ENCODE data around the gene RASAL2. TPM values are rescaled to one million over a fixed set of nuclear protein-coding genes. Genes with fewer than 3 reads are reported as not detected.

Gene RASAL2
- total and polyA plus RNA-seq, 2 donors (not counting 1 experiment from before 2014, with no cell fraction given) = 11.9 to 21.8 TPM

GRCh38 chr1:178529364-178530036 is 435.6 kb downstream of the RASAL2 start:
- DNase-seq (ENCODE audit: low read depth in 2 of 2) = no peak
- Histone ChIP-seq H3K4me2 (ENCODE audit: extremely low read depth, insufficient read depth, low read length) (no peak overlapping the region), H3K9me3 (ENCODE audit: control insufficient read depth, insufficient read depth, low read depth, low read length) (no peaks in the 10 kb centered on the region), H3K27ac (ENCODE audit: insufficient read depth, low read length) (no peak overlapping the region), H4K20me1 (ENCODE audit: control insufficient read depth, extremely low read depth, insufficient read depth, low read length) (no peaks in the 10 kb centered on the region), H3K4me1 (ENCODE audit: control insufficient read depth, extremely low read depth, insufficient read depth, low read length) (peaks cover 18% of the 10 kb centered on the region), H3K27me3 (ENCODE audit: control insufficient read depth, insufficient read depth, low read length) (no peaks in the 10 kb centered on the region), H3K9ac (ENCODE audit: insufficient read depth, low read length) (no peak overlapping the region), H3K4me3 (replicated peaks in 1 of 4; ENCODE audit: control extremely low read depth in 1 of 4, insufficient read depth in 1 of 4, low read depth in 3 of 4, low read length in 4 of 4) (no peak overlapping the region), H2AFZ (ENCODE audit: low read length) (no peak overlapping the region), H3K36me3 (ENCODE audit: control insufficient read depth, insufficient read depth, low read length) (no peaks in the 10 kb centered on the region), H3K79me2 (ENCODE audit: control insufficient read depth, insufficient read depth, low read length) (no peaks in the 10 kb centered on the region)
- TF ChIP-seq EZH2 (IDR thresholded peaks at IDR 0.05; ENCODE audit: low read length, missing control alignments) = no peak
- TF ChIP-seq, protein P1, sequence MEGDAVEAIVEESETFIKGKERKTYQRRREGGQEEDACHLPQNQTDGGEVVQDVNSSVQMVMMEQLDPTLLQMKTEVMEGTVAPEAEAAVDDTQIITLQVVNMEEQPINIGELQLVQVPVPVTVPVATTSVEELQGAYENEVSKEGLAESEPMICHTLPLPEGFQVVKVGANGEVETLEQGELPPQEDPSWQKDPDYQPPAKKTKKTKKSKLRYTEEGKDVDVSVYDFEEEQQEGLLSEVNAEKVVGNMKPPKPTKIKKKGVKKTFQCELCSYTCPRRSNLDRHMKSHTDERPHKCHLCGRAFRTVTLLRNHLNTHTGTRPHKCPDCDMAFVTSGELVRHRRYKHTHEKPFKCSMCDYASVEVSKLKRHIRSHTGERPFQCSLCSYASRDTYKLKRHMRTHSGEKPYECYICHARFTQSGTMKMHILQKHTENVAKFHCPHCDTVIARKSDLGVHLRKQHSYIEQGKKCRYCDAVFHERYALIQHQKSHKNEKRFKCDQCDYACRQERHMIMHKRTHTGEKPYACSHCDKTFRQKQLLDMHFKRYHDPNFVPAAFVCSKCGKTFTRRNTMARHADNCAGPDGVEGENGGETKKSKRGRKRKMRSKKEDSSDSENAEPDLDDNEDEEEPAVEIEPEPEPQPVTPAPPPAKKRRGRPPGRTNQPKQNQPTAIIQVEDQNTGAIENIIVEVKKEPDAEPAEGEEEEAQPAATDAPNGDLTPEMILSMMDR (conservative IDR thresholded peaks at IDR 0.05 in 1 of 2, IDR thresholded peaks at IDR 0.05 in 1 of 2; ENCODE audit: low read depth in 1 of 2, low read length in 2 of 2) = no peak

DNA sequence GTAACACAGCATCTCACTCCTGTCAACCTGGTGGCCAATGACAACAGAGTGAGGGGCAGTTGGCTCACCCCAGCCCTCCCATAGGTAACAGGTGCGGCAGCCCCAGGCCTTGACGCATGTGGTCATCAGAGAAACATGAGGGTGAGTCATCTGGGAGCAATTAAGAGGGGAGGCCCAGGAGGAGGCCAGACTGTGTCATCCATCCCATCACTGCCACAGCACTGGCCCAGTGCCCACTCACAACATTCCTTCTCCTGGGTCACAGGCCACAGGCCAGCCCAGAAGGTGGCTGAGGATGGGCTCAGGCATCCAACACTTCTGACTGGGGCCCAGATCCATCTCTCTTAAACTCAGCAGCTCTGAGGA is 436.1 kb downstream of the RASAL2 start:
- Histone ChIP-seq H3K27me3 (ENCODE audit: control insufficient read depth, insufficient read depth, low read length) (no peaks in the 10 kb centered on the region), H3K9me3 (ENCODE audit: control insufficient read depth, insufficient read depth, low read depth, low read length) (no peaks in the 10 kb centered on the region), H3K4me3 (replicated peaks in 1 of 4; ENCODE audit: control extremely low read depth in 1 of 4, insufficient read depth in 1 of 4, low read depth in 3 of 4, low read length in 4 of 4) (no peak overlapping the region), H3K9ac (ENCODE audit: insufficient read depth, low read length) (no peak overlapping the region), H2AFZ (ENCODE audit: low read length) (no peak overlapping the region), H4K20me1 (ENCODE audit: control insufficient read depth, extremely low read depth, insufficient read depth, low read length) (no peaks in the 10 kb centered on the region), H3K79me2 (ENCODE audit: control insufficient read depth, insufficient read depth, low read length) (no peaks in the 10 kb centered on the region), H3K27ac (ENCODE audit: insufficient read depth, low read length) (peak overlapping the region; percentile 30), H3K4me2 (ENCODE audit: extremely low read depth, insufficient read depth, low read length) (peak overlapping the region; percentile 30), H3K4me1 (ENCODE audit: control insufficient read depth, extremely low read depth, insufficient read depth, low read length) (peaks cover 18% of the 10 kb centered on the region), H3K36me3 (ENCODE audit: control insufficient read depth, insufficient read depth, low read length) (no peaks in the 10 kb centered on the region)
- TF ChIP-seq EZH2 (IDR thresholded peaks at IDR 0.05; ENCODE audit: low read length, missing control alignments) = no peak
- TF ChIP-seq, protein P1 (conservative IDR thresholded peaks at IDR 0.05 in 1 of 2, IDR thresholded peaks at IDR 0.05 in 1 of 2; ENCODE audit: low read depth in 1 of 2, low read length in 2 of 2) = no peak
- peak; percentile 69 to 82 for DNase-seq (ENCODE audit: low read depth in 2 of 2)

- H3K9ac ChIP-seq (ENCODE audit: insufficient read depth, low read length) = no peak overlapping the region
- no peaks in the 10 kb centered on the region for H3K79me2 ChIP-seq (ENCODE audit: control insufficient read depth, insufficient read depth, low read length)
- H2AFZ ChIP-seq (ENCODE audit: low read length) = no peak overlapping the region
- DNase-seq (ENCODE audit: low read depth in 2 of 2) = peak in 1 of 2 donors; percentile 18
- peaks cover 18% of the 10 kb centered on the region for H3K4me1 ChIP-seq (ENCODE audit: control insufficient read depth, extremely low read depth, insufficient read depth, low read length)
- H3K4me3 ChIP-seq (replicated peaks in 1 of 4; ENCODE audit: control extremely low read depth in 1 of 4, insufficient read depth in 1 of 4, low read depth in 3 of 4, low read length in 4 of 4) = no peak overlapping the region
- no peaks in the 10 kb centered on the region for H3K36me3 ChIP-seq (ENCODE audit: control insufficient read depth, insufficient read depth, low read length)
- peak overlapping the region; percentile 30 for H3K27ac ChIP-seq (ENCODE audit: insufficient read depth, low read length)
- H3K27me3 ChIP-seq (ENCODE audit: control insufficient read depth, insufficient read depth, low read length) = no peaks in the 10 kb centered on the region
- no peaks in the 10 kb centered on the region for H3K9me3 ChIP-seq (ENCODE audit: control insufficient read depth, insufficient read depth, low read depth, low read length)
- TF ChIP-seq, protein P1 (conservative IDR thresholded peaks at IDR 0.05 in 1 of 2, IDR thresholded peaks at IDR 0.05 in 1 of 2; ENCODE audit: low read depth in 1 of 2, low read length in 2 of 2) = no peak
- TF ChIP-seq EZH2 (IDR thresholded peaks at IDR 0.05; ENCODE audit: low read length, missing control alignments) = no peak
- no peaks in the 10 kb centered on the region for H4K20me1 ChIP-seq (ENCODE audit: control insufficient read depth, extremely low read depth, insufficient read depth, low read length)
- H3K4me2 ChIP-seq (ENCODE audit: extremely low read depth, insufficient read depth, low read length) = peak overlapping the region; percentile 30
These were observed 436.6 kb downstream of the RASAL2 start for GRCh38 chr1:178530502-178530901.
